Dedifferentiated amniotic fluid mesenchymal stem cell (primary cell): Measurements from ENCODE around the gene CDK10.

Experiments
- DNase-seq: peaks from one replicate; pipeline ENCODE4 v3.0.0-alpha.2; 2016; ENCODE audit errors: extremely low spot score

The CDK10 gene

DNA sequence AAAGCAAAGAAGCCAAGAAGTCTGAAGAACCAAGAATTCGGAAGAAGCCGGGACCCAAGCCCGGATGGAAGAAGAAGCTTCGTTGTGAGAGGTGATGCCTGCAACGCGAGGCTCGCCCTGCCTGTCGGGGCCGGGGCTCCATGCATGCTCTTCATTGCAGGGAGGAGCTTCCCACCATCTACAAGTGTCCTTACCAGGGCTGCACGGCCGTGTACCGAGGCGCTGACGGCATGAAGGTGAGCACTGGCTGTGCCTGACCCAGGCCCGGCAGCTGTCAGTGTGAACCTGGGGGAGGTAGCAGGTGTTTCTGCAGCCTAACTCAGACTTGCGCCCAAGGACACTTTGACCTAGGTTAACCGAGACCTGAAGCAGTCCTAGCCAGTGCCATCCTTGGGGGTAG lies 46.8 kb downstream of the CDK10 start:
- no peak for DNase-seq

DNA sequence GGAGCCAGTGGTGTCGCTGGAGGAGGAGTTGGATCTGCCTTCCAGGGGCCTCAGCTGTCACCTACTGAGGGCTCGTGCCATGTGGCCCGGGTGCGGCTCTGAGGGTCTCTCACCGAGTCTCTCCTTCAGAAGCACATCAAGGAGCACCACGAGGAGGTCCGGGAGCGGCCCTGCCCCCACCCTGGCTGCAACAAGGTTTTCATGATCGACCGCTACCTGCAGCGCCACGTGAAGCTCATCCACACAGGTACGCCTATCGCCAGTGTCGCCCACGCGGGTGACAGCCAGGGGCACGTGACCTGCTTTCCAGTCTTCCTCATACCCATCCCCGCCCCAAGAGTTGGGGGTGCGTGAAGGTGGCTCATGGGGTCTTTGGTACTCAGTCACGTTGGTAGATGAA lies 47.3 kb downstream of the CDK10 start:
- DNase-seq: no peak

- no peak for DNase-seq
These were observed 50.1 kb downstream of the CDK10 start for GRCh38 chr16:89736554-89736953.

- no peak for DNase-seq
These were observed 51.0 kb downstream of the CDK10 start for GRCh38 chr16:89737341-89738071.

- DNase-seq: no peak
These were observed 51.5 kb downstream of the CDK10 start for GRCh38 chr16:89738072-89738377.

GRCh38 chr16:89738538-89739317 lies 52.2 kb downstream of the CDK10 start:
- no peak for DNase-seq

DNA sequence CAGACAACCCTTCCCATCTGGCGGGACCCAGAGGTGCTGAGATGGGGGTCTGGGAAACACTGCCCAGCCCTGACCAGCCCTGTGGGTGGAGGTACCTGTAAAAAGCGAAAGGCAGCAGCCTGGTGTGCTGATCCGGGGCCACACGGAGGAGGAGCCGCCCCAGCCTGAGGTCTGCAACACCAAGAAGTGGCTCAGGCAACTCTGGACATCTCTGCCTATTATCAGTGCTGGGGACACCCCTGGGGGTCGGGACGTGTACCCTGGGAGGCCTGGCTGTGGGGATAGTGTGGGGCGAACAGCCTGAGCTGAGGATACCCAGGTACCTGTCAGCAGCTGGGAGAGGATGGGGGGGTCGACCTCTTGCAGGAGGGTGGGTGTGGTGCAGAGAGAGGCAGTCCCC lies 52.9 kb downstream of the CDK10 start:
- DNase-seq: no peak

GRCh38 chr16:89741342-89742014 lies 55.0 kb downstream of the CDK10 start:
- DNase-seq: no peak

- DNase-seq: no peak
These were observed 56.5 kb downstream of the CDK10 start for GRCh38 chr16:89742948-89743347.

DNA sequence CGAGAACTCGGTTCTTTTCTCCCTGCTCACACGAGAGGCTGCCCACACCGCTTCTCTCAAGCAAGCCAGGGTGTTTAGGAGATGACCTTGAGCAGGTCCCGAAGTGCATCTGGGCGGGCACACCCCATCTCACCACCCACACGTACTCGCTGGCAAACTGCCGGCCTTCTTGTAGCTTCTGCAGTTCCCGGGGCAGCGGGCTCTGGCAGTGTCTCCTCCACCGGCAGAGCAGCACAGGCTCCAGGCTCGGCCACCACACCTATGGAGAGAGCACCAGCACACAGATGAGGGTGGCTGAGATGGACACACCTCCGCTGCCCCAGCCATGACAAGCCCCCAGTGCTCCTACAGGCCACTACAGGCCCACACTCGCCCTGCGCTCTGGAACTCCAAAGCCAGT lies 58.3 kb downstream of the CDK10 start:
- DNase-seq: no peak
